HepG2 (cell line): ENCODE measurements around the gene MTHFD1L. TPM values are rescaled to one million over a fixed set of nuclear protein-coding genes. Genes with fewer than 3 reads are reported as not detected.

Experiments used
- EP300 ChIP-seq, 3 experiments: sonication (generic) in 1 of 3; formaldehyde crosslinking in 1 of 3; IDR thresholded peaks; 2 replicates each; pipeline versions ENCODE4 v1.5.1 to v1.6.1; 2011 to 2020; ENCODE audit warnings: low read depth in 2 of 3, low read length in 2 of 3, borderline replicate concordance in 1 of 3, improper control_type of control experiment in 1 of 3, mild to moderate bottlenecking in 1 of 3, missing genetic modification reagents in 1 of 3, moderate library complexity in 1 of 3
- FOXM1 ChIP-seq: sonication (generic); formaldehyde crosslinking; IDR thresholded peaks from 2 replicates; pipeline ENCODE4 v1.5.0; 2020; ENCODE audit warnings: missing genetic modification reagents
- GLI4 ChIP-seq: sonication (generic); formaldehyde crosslinking; IDR thresholded peaks from 2 replicates; pipeline ENCODE4 v1.5.1; 2020; ENCODE audit warnings: missing genetic modification reagents, mild to moderate bottlenecking, moderate library complexity, borderline replicate concordance
- HNF1A ChIP-seq, 2 experiments: sonication (generic) in 1 of 2; formaldehyde crosslinking in 1 of 2; IDR thresholded peaks; 2 replicates each; pipeline versions ENCODE4 v1.4.0 to v1.6.1; 2016 to 2020; ENCODE audit warnings: borderline replicate concordance in 1 of 2, low read depth in 1 of 2, mild to moderate bottlenecking in 1 of 2, missing genetic modification reagents in 1 of 2
- HNF1B ChIP-seq: sonication (generic); formaldehyde crosslinking; IDR thresholded peaks from 2 replicates; pipeline ENCODE4 v1.5.1; 2020; ENCODE audit warnings: mild to moderate bottlenecking, moderate library complexity, missing genetic modification reagents
- HNF4A ChIP-seq: sonication (generic); formaldehyde crosslinking; IDR thresholded peaks from 2 replicates; pipeline ENCODE4 v1.4.0; 2020; ENCODE audit warnings: missing genetic modification reagents
- MED1 ChIP-seq: sonication (generic); formaldehyde crosslinking; IDR thresholded peaks from 2 replicates; pipeline ENCODE4 v1.4.0; 2020; ENCODE audit warnings: missing genetic modification reagents
- SP4 ChIP-seq: sonication (generic); formaldehyde crosslinking; IDR thresholded peaks from 2 replicates; pipeline ENCODE4 v1.8.1; 2023; ENCODE audit warnings: mild to moderate bottlenecking, missing genetic modification reagents
- SSRP1 ChIP-seq: IDR thresholded peaks from 2 replicates; pipeline ENCODE4 v1.6.1; 2016; ENCODE audit warnings: control low read depth
- TEF ChIP-seq: sonication (generic); formaldehyde crosslinking; IDR thresholded peaks from 2 replicates; pipeline ENCODE4 v1.5.0; 2020; ENCODE audit warnings: missing genetic modification reagents
- ZBTB39 ChIP-seq: sonication (generic); formaldehyde crosslinking; IDR thresholded peaks from 2 replicates; pipeline ENCODE4 v1.5.0; 2020; ENCODE audit warnings: missing genetic modification reagents
- ZBTB42 ChIP-seq: sonication (generic); formaldehyde crosslinking; IDR thresholded peaks from 2 replicates; pipeline ENCODE4 v1.5.0; 2020; ENCODE audit warnings: mild to moderate bottlenecking, missing genetic modification reagents
- ZFP1 ChIP-seq: IDR thresholded peaks from 2 replicates; pipeline ENCODE4 v1.6.1; 2016
- ZNF121 ChIP-seq: sonication (generic); formaldehyde crosslinking; IDR thresholded peaks from 2 replicates; pipeline ENCODE4 v1.5.0; 2020; ENCODE audit warnings: mild to moderate bottlenecking, missing genetic modification reagents
- ZNF343 ChIP-seq: sonication (generic); formaldehyde crosslinking; IDR thresholded peaks from 2 replicates; pipeline ENCODE4 v1.4.0; 2020; ENCODE audit warnings: mild to moderate bottlenecking, missing genetic modification reagents
- ZNF607 ChIP-seq: sonication (generic); formaldehyde crosslinking; IDR thresholded peaks from 2 replicates; pipeline ENCODE4 v1.5.1; 2020; ENCODE audit warnings: missing genetic modification reagents, mild to moderate bottlenecking, borderline replicate concordance
- polyA plus RNA-seq, 8 experiments: library from polyadenylated mRNA; depleted of rRNA in 3 of 8; stranded (reverse) in 7 of 8; unstranded in 1 of 8; fragments of >200 nt; fragmentation: Illumina TruSeq in 4 of 8; extraction: Trizol in 4 of 8; gene quantifications; 2 replicates each; pipeline versions ENCODE4 v1.2.1 to v1.2.3, GENCODE V29; 2011 to 2016; ENCODE audit warnings: low read depth in 4 of 8, missing spikeins in 1 of 8, mixed read lengths in 1 of 8; ENCODE audit not compliant: insufficient read depth in 1 of 8
- total RNA-seq, 5 experiments: library from RNA; depleted of rRNA; stranded (reverse); fragments of >200 nt; fragmentation: Illumina TruSeq; extraction: Trizol; gene quantifications; 2 replicates each; pipeline ENCODE4 v1.2.3, GENCODE V29; 2016; ENCODE audit warnings: low read depth in 1 of 5

MTHFD1L gene
- total and polyA plus RNA-seq, 2 of the 13 experiments (the other 11 are each of a cell fraction or from before 2014, with no cell fraction given) = 24.0 to 39.6 TPM

- TF ChIP-seq MED1 (peak; percentile 65), FOXM1 (CRISPR knock-in tag) (no peak), HNF1B (CRISPR knock-in tag) (no peak), SSRP1 (CRISPR knock-in tag) (0 out of 2 replicates have a peak, but pooled peaks have one; percentile 57), TEF (CRISPR knock-in tag) (no peak), HNF1A (IDR thresholded peaks at IDR 0.05; ENCODE audit: low read depth) (no peak), HNF1A (CRISPR knock-in tag; IDR thresholded peaks at IDR 0.05; ENCODE audit: borderline replicate concordance) (peak; percentile 21; the same call in 1 of the 2 replicates), ZNF607 (CRISPR knock-in tag) (no peak), ZBTB39 (CRISPR knock-in tag) (no peak), ZNF121 (CRISPR knock-in tag) (no peak), ZBTB42 (no peak), ZNF343 (no peak), SP4 (CRISPR knock-in tag) (no peak), ZFP1 (no peak), GLI4 (no peak), EP300 (IDR thresholded peaks at IDR 0.05; ENCODE audit: low read depth in 2 of 2, low read length in 2 of 2) (peak in 1 of 2 experiments; percentile 67; a peak in 2 of 4 replicates), EP300 (CRISPR knock-in tag; IDR thresholded peaks at IDR 0.05; ENCODE audit: borderline replicate concordance) (no peak; the same call in 1 of the 2 replicates), HNF4A (peak; percentile 67)
Observed at GRCh38 chr6:150878347-150879213, 13.1 kb downstream of the MTHFD1L start (continued).
